Upper lobe of right lung (tissue), 1 donor: ENCODE data around the gene CDH13. TPM values are rescaled to one million over a fixed set of nuclear protein-coding genes. Genes with fewer than 3 reads are reported as not detected.

Experiments
- ATAC-seq: fragments of 200-7000 bp; cut with Tn5 transposase; one replicate; pipeline ENCODE4 v1.9.1; 2020; ENCODE audit warnings: mild to moderate bottlenecking, moderate library complexity
- DNase-seq: peaks from one replicate; pipeline ENCODE4 v3.0.0-alpha.2; 2020
- H3K27ac ChIP-seq: fragments of 200-600 bp; one replicate; pipeline ENCODE4 v1.8.0; 2022
- H3K27me3 ChIP-seq: fragments of 200-600 bp; one replicate; pipeline ENCODE4 v1.8.0; 2022; ENCODE audit warnings: mild to moderate bottlenecking
- H3K36me3 ChIP-seq: fragments of 200-600 bp; one replicate; pipeline ENCODE4 v1.8.0; 2022
- H3K4me1 ChIP-seq: fragments of 200-600 bp; one replicate; pipeline ENCODE4 v1.8.0; 2022
- H3K4me3 ChIP-seq: fragments of 200-600 bp; one replicate; pipeline ENCODE4 v1.8.0; 2022; ENCODE audit warnings: mild to moderate bottlenecking
- H3K9me3 ChIP-seq: fragments of 200-600 bp; one replicate; pipeline ENCODE4 v1.8.0; 2022
- intact Hi-C: fragments of 100-400 bp; cut with DNase I; formaldehyde crosslinking; loops from one replicate; pipeline ENCODE4 v1.11.0; 2022
- total RNA-seq: library from RNA; stranded (reverse); fragmentation: NEBNext Ultra II Directional; extraction: Animal tissue kit (Norgen Biotek cat#: 25700); gene quantifications from one replicate; pipeline ENCODE4 v1.2.1, GENCODE V29; 2021
- TF ChIP-seq, protein P1 (sequence below): fragments of 200-600 bp; IDR thresholded peaks from one replicate; pipeline ENCODE4 v1.8.0; 2022; ENCODE audit warnings: antibody characterized with exemption
- donor health status: DM: no; HTN: yes; CAD: no; lungs with severe emphysema.

The CDH13 gene
- total RNA-seq, 1 donor from 2014 or later: 27.2 TPM

DNA sequence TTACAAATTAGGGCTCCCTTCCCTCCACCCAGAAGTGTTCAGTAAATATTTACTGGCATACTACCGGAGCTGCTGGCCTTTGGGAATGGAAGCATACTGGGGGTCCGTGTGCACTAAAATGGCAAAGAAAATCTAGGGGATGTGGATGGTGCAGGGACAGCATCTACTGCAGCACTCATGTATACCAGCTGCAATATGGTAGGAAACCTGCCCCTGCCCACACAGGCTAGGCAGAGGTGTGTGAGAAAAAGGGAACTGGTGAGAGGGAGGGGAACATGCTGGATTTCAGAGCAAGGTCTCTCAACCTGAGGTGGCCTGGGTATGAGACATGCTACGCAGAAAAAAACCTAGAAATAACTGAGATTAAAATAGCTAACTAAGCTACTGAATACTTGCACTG is 145.4 kb downstream of the CDH13 start:
- Histone ChIP-seq H3K27ac (no peak overlapping the region), H3K9me3 (no peaks in the 10 kb centered on the region), H3K27me3 (no peaks in the 10 kb centered on the region), H3K36me3 (no peaks in the 10 kb centered on the region), H3K4me3 (no peak overlapping the region), H3K4me1 (no peaks in the 10 kb centered on the region)
- intact Hi-C loops: no loop called here
- DNase-seq (no peak), ATAC-seq (no peak)
- TF ChIP-seq, protein P1, sequence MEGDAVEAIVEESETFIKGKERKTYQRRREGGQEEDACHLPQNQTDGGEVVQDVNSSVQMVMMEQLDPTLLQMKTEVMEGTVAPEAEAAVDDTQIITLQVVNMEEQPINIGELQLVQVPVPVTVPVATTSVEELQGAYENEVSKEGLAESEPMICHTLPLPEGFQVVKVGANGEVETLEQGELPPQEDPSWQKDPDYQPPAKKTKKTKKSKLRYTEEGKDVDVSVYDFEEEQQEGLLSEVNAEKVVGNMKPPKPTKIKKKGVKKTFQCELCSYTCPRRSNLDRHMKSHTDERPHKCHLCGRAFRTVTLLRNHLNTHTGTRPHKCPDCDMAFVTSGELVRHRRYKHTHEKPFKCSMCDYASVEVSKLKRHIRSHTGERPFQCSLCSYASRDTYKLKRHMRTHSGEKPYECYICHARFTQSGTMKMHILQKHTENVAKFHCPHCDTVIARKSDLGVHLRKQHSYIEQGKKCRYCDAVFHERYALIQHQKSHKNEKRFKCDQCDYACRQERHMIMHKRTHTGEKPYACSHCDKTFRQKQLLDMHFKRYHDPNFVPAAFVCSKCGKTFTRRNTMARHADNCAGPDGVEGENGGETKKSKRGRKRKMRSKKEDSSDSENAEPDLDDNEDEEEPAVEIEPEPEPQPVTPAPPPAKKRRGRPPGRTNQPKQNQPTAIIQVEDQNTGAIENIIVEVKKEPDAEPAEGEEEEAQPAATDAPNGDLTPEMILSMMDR: no peak

DNA sequence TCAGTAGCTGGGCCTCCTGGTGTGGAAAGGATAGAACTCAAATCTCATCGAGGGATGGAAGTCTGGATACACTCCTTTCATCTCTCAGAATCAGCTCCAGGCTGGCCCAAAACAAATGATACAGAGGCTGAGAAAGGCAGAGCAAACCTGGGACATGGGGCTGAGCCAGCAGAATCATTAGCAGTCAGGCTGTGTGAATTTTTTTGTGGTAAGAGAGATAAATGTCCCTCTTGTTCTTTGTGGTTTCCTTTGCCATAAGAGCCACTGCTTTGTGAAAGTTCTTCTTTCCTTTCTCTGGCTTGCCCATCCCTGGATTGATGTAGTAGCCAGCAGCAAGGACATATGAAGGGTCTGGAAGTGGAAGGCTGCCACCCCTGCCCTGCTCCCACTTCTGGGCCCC is 146.2 kb downstream of the CDH13 start:
- no peak overlapping the region for H3K27ac ChIP-seq
- intact Hi-C loops: no loop called here
- H3K4me1 ChIP-seq: no peaks in the 10 kb centered on the region
- DNase-seq: no peak
- H3K27me3 ChIP-seq: no peaks in the 10 kb centered on the region
- no peaks in the 10 kb centered on the region for H3K9me3 ChIP-seq
- no peaks in the 10 kb centered on the region for H3K36me3 ChIP-seq
- TF ChIP-seq, protein P1: no peak
- ATAC-seq: no peak
- no peak overlapping the region for H3K4me3 ChIP-seq

DNA sequence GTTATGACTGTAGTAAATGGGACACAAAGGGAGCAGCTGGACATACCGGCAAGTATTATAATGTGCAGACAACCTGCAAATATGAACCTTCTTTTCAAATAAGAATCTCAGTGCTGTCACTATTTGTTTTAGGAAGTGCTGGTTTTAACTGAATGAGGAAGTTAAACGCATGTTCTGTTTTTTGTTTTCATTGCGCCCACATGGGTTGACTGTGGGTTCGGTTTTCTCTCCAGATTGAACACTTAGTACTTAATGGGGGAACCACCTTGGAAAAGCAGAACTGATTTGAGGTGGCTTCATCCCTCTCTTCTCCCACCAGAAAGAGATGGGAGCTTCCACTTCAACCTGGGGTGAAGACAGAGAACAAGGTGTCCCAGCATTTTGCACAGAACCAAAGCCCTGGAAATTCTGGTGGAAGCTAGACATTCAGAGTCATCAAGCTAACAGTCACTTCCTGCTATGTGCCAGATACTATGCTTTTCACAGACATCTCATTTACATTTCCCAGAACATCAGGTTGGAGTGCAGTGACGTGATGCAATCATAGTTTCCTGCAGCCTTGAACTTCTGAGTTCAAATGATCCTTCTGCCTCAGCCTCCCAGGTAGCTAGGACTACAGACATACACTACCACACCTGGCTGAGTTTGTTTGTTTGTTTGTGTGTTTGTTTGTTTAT is 149.8 kb downstream of the CDH13 start:
- Histone ChIP-seq H3K36me3 (no peaks in the 10 kb centered on the region), H3K27me3 (no peaks in the 10 kb centered on the region), H3K4me3 (no peak overlapping the region), H3K4me1 (no peaks in the 10 kb centered on the region), H3K9me3 (no peaks in the 10 kb centered on the region), H3K27ac (no peak overlapping the region)
- TF ChIP-seq, protein P1: no peak
- intact Hi-C loops: no loop called here
- DNase-seq: no peak
- ATAC-seq: peak; percentile 78

DNA sequence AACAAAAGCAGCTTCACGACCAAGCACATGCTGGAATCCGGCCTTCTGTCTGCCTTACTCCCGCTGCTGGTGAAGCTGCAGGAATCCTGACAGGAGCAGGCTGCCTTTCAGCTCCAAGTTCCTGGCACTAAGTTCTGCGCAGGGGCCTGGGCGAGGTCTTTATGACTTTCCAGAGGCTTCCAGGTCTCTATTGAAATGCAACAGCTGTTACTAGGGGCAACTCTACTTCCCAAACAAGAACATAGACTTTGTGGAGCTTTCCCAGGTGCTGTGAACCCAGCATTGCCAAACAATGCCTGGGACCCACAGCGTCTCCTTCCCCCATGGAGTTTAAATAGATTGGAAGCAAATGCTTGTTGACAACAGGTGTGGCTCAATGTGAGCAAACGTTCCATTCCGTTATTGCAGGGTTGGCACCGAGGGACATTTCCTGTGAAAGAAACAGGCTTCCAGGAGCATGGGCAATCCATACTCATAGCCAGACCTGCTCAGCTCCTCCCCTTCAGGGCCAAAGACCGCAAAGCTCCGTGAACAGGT is 156.0 kb downstream of the CDH13 start:
- Histone ChIP-seq H3K4me3 (no peak overlapping the region), H3K9me3 (no peaks in the 10 kb centered on the region), H3K36me3 (no peaks in the 10 kb centered on the region), H3K4me1 (no peaks in the 10 kb centered on the region), H3K27ac (no peak overlapping the region), H3K27me3 (no peaks in the 10 kb centered on the region)
- ATAC-seq (no peak), DNase-seq (no peak)
- intact Hi-C loops: no loop called here
- TF ChIP-seq, protein P1: no peak

DNA sequence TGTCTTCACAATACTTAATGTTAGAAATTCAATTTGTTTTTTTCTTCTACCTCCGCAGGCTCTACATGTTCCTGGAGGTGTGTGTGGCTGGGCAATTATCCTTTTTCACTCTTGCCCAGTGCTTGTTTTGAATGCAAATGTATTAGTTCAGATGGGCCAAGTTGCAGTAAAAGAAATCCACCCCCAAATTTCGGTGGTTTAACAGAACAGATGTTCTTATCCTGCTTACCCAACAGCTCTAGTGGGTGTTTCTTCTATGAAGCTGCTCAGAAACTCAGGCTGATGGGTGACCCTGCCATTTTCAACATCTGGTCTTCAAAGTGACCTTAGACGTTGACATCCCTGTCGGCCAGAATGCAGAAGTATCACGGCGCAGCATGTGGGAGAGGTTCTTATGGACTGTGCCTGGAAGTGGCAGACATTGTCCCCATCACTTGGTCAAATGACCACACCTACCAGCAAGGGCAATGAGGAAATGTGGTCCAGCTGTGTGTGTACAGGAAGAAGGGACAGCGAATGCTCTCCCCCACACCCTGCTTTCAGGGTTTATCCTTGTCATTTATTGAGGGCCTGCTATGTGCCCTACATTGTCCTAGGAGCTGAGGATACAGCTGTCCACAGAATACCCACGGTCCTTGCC is 157.3 kb downstream of the CDH13 start:
- intact Hi-C loops: no loop called here
- H3K4me1 ChIP-seq: no peaks in the 10 kb centered on the region
- TF ChIP-seq, protein P1: no peak
- ATAC-seq (no peak), DNase-seq (no peak)
- no peaks in the 10 kb centered on the region for H3K36me3 ChIP-seq
- no peak overlapping the region for H3K27ac ChIP-seq
- no peak overlapping the region for H3K4me3 ChIP-seq
- H3K27me3 ChIP-seq: no peaks in the 10 kb centered on the region
- H3K9me3 ChIP-seq: no peaks in the 10 kb centered on the region
